T follicular helper cell (primary cell): Measurements from ENCODE around the gene ADAMTSL3.

Experiments used
- DNase-seq: peaks from one replicate; pipeline ENCODE4 v3.0.0-alpha.2; 2020; ENCODE audit warnings: low read depth

Gene ADAMTSL3

GRCh38 chr15:83971992-83972391, 318.1 kb downstream of the ADAMTSL3 start:
- DNase-seq = no peak

- no peak for DNase-seq
Measured at GRCh38 chr15:83973816-83974215, 319.9 kb downstream of the ADAMTSL3 start.

- DNase-seq = no peak
Measured at GRCh38 chr15:83977992-83978391, 324.1 kb downstream of the ADAMTSL3 start.

- no peak for DNase-seq
Measured at GRCh38 chr15:83978588-83978987, 324.7 kb downstream of the ADAMTSL3 start.

GRCh38 chr15:83980637-83981036, 326.7 kb downstream of the ADAMTSL3 start:
- DNase-seq = no peak

- no peak for DNase-seq
Measured at GRCh38 chr15:83982748-83983147, 328.8 kb downstream of the ADAMTSL3 start.

GRCh38 chr15:83983634-83984458, 329.9 kb downstream of the ADAMTSL3 start:
- DNase-seq = no peak

GRCh38 chr15:83984601-83985000, 330.7 kb downstream of the ADAMTSL3 start:
- DNase-seq = no peak

GRCh38 chr15:83991163-83991562, 337.2 kb downstream of the ADAMTSL3 start:
- DNase-seq = no peak

- no peak for DNase-seq
Measured at GRCh38 chr15:83992324-83993031, 338.6 kb downstream of the ADAMTSL3 start.

GRCh38 chr15:83993591-83993990, 339.7 kb downstream of the ADAMTSL3 start:
- no peak for DNase-seq

- no peak for DNase-seq
Measured at GRCh38 chr15:83998486-83998885, 344.6 kb downstream of the ADAMTSL3 start.

GRCh38 chr15:83999396-84000135, 345.6 kb downstream of the ADAMTSL3 start:
- DNase-seq = no peak

- no peak for DNase-seq
Measured at GRCh38 chr15:84001037-84001436, 347.1 kb downstream of the ADAMTSL3 start.

- no peak for DNase-seq
Measured at GRCh38 chr15:84001655-84002054, 347.7 kb downstream of the ADAMTSL3 start.

- DNase-seq = no peak
Measured at GRCh38 chr15:84003791-84004503, 350.0 kb downstream of the ADAMTSL3 start.

- no peak for DNase-seq
Measured at GRCh38 chr15:84006421-84006820, 352.5 kb downstream of the ADAMTSL3 start.

GRCh38 chr15:84009616-84010015, 355.7 kb downstream of the ADAMTSL3 start:
- DNase-seq = no peak

GRCh38 chr15:84010246-84010645, 356.3 kb downstream of the ADAMTSL3 start:
- DNase-seq = no peak

- DNase-seq = no peak
Measured at GRCh38 chr15:84016371-84016770, 362.4 kb downstream of the ADAMTSL3 start.

- DNase-seq = no peak
Measured at GRCh38 chr15:84022516-84022915, 368.6 kb downstream of the ADAMTSL3 start.

GRCh38 chr15:84023636-84024035, 369.7 kb downstream of the ADAMTSL3 start:
- no peak for DNase-seq
